Stimulated activated naive CD8-positive, alpha-beta T cell treated with anti-CD3 and anti-CD28 coated beads, Interleukin-15, amount 100 ng/mL, for 72 hours (primary cell): Measurements from ENCODE around the gene DAGLA.

Source experiments
- ATAC-seq: fragments of 150-1000 bp; cut with Tn5 transposase; 2 replicates; pipeline ENCODE4 v1.10.0; 2021; ENCODE audit warnings: mild to moderate bottlenecking, moderate library complexity
- DNase-seq, 2 donors: peaks; one replicate each; pipeline ENCODE4 v3.0.0; 2021 to 2022
- H3K27ac Mint-ChIP-seq, 2 donors: one replicate each; pipeline ENCODE4 v1.8.0; 2022; ENCODE audit warnings: mild to moderate bottlenecking in 2 of 2, mixed read lengths in 2 of 2, moderate library complexity in 2 of 2
- H3K27me3 Mint-ChIP-seq: one replicate; pipeline ENCODE4 v1.8.0; 2022; ENCODE audit warnings: mixed read lengths
- H3K4me1 Mint-ChIP-seq: one replicate; pipeline ENCODE4 v1.8.0; 2022; ENCODE audit warnings: mild to moderate bottlenecking, mixed read lengths
- H3K4me3 Mint-ChIP-seq, 2 donors: one replicate each; pipeline ENCODE4 v1.8.0; 2022; ENCODE audit warnings: mild to moderate bottlenecking in 2 of 2, mixed read lengths in 2 of 2, moderate library complexity in 1 of 2
- H3K9me3 Mint-ChIP-seq, 2 donors: one replicate each; pipeline ENCODE4 v1.8.0; 2022; ENCODE audit warnings: mixed read lengths in 2 of 2

The DAGLA gene

GRCh38 chr11:61775606-61776554 lies 95.7 kb downstream of the DAGLA start:
- no peaks in the 10 kb centered on the region for H3K9me3 Mint-ChIP-seq
- DNase-seq: no peak
- H3K27ac Mint-ChIP-seq: no peak overlapping the region
- H3K4me3 Mint-ChIP-seq: no peak overlapping the region
- no peak for ATAC-seq
- H3K27me3 Mint-ChIP-seq: peaks cover 21% of the 10 kb centered on the region
- peaks cover 26% of the 10 kb centered on the region for H3K4me1 Mint-ChIP-seq

- peak; percentile 72 for ATAC-seq
These were observed 96.4 kb downstream of the DAGLA start for GRCh38 chr11:61776561-61777075.

DNA sequence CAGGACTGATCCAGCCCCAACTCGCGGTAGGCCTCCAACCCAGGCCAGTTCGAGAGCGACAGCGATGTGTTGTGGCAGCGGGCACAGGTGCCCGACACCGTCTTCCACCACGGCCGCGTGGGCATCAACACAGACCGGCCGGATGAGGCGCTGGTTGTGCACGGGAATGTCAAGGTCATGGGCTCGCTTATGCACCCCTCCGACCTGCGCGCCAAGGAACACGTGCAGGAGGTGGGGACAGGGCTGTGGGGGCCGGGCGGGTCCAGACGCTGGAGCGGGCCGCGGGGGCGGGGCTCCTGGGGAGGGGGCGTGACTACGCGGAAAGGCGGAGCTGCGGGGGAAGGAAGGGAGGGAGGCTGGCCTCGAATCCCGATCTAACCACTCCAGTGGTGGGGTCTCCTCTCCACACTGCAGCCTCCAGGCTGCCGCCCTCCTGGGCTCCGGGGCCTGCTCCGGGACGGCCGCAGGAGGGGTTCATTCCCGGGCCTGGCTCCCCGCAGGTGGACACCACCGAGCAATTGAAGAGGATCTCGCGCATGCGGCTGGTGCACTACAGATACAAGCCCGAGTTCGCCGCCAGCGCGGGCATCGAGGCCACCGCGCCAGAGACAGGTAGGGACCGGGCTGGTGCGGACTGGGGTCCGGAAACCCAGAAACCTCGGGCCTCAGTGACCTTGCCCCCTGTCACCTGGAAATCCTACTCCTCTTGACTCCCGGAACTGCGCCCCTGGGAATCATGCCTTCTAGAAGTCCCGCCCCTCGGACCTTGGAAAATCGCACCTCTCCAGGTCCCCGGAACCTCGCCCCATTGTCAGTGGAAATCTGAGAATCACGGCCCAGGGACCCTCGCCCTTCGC lies 97.3 kb downstream of the DAGLA start:
- H3K4me3 Mint-ChIP-seq: peak overlapping the region in 1 of 2 donors; percentile 43
- ATAC-seq: peak; percentile 24
- peaks cover 26% of the 10 kb centered on the region for H3K4me1 Mint-ChIP-seq
- H3K27ac Mint-ChIP-seq: peak overlapping the region in 1 of 2 donors; percentile 67
- H3K27me3 Mint-ChIP-seq: peaks cover 21% of the 10 kb centered on the region
- H3K9me3 Mint-ChIP-seq: no peaks in the 10 kb centered on the region
- DNase-seq: peak; percentile 32 to 34

More at GRCh38 chr11:61776561-61777075, 96.4 kb downstream of the DAGLA start:
- peak overlapping the region in 1 of 2 donors; percentile 60 for H3K27ac Mint-ChIP-seq
- H3K27me3 Mint-ChIP-seq: peaks cover 21% of the 10 kb centered on the region
- H3K4me3 Mint-ChIP-seq: peak overlapping the region; percentile 37 to 43
- H3K9me3 Mint-ChIP-seq: no peaks in the 10 kb centered on the region
- H3K4me1 Mint-ChIP-seq: peaks cover 26% of the 10 kb centered on the region
- peak; percentile 60 to 68 for DNase-seq

GRCh38 chr11:61778357-61778886 lies 98.2 kb downstream of the DAGLA start:
- Mint-ChIP-seq H3K27me3 (peaks cover 21% of the 10 kb centered on the region), H3K9me3 (no peaks in the 10 kb centered on the region), H3K4me3 (no peak overlapping the region), H3K27ac (no peak overlapping the region), H3K4me1 (peaks cover 26% of the 10 kb centered on the region)
- ATAC-seq: no peak
- no peak for DNase-seq

- Mint-ChIP-seq H3K27ac (no peak overlapping the region), H3K4me1 (peaks cover 26% of the 10 kb centered on the region), H3K4me3 (no peak overlapping the region), H3K27me3 (peaks cover 21% of the 10 kb centered on the region), H3K9me3 (no peaks in the 10 kb centered on the region)
- no peak for ATAC-seq
- no peak for DNase-seq
These were observed 98.9 kb downstream of the DAGLA start for GRCh38 chr11:61778920-61779650.

DNA sequence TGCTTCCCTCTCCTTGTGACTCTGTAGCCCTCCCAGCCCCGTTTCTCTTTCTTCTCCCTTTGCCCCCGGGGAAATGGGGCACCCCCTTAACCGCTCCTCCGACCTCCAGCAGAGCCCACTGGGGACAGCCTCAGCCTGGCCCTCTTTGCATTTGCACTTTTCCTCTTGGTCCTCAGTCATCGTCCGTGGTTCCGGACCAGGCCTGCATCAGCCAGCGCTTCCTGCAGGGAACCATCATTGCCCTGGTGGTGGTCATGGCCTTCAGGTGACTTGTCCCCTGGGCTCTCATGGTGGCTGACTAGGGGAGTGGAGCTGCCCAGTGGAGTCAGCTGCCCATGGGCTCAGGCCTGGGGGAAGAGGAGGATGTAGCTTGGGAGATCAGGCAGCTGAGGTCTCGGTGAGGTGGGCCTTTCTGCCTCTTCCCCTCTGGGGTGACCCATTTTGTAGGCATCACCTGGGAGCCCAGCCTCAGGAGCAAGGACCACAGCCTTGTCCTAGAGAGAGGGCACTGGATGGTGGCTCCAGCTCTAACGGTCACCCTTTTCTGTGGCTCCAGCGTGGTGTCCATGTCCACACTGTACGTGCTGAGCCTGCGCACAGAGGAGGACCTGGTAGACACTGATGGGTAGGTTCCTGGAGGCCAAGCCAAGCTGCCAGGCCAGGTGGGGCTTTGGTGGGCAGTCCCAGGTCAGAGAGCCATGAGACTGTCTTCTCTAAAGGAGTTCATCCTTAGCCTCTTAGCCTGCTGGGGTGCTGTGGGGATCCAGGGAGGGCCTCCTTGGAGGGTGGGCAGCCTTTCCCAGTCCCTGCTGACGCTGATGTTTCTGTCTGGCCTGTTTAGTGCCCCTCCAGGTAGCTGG lies 99.7 kb downstream of the DAGLA start:
- H3K9me3 Mint-ChIP-seq: no peaks in the 10 kb centered on the region
- H3K27me3 Mint-ChIP-seq: peaks cover 21% of the 10 kb centered on the region
- DNase-seq: no peak
- H3K4me1 Mint-ChIP-seq: peaks cover 26% of the 10 kb centered on the region
- ATAC-seq: no peak
- H3K27ac Mint-ChIP-seq: no peak overlapping the region
- H3K4me3 Mint-ChIP-seq: no peak overlapping the region

GRCh38 chr11:61780581-61781162 lies 100.5 kb downstream of the DAGLA start:
- peaks cover 21% of the 10 kb centered on the region for H3K27me3 Mint-ChIP-seq
- ATAC-seq (no peak), DNase-seq (no peak)
- H3K4me3 Mint-ChIP-seq: no peak overlapping the region
- no peak overlapping the region for H3K27ac Mint-ChIP-seq
- peaks cover 26% of the 10 kb centered on the region for H3K4me1 Mint-ChIP-seq
- no peaks in the 10 kb centered on the region for H3K9me3 Mint-ChIP-seq

- DNase-seq (no peak), ATAC-seq (no peak)
- Mint-ChIP-seq H3K27me3 (peaks cover 17% of the 10 kb centered on the region), H3K4me1 (peaks cover 22% of the 10 kb centered on the region), H3K4me3 (no peak overlapping the region), H3K27ac (no peak overlapping the region), H3K9me3 (no peaks in the 10 kb centered on the region)
These were observed 101.4 kb downstream of the DAGLA start for GRCh38 chr11:61781585-61781984.

DNA sequence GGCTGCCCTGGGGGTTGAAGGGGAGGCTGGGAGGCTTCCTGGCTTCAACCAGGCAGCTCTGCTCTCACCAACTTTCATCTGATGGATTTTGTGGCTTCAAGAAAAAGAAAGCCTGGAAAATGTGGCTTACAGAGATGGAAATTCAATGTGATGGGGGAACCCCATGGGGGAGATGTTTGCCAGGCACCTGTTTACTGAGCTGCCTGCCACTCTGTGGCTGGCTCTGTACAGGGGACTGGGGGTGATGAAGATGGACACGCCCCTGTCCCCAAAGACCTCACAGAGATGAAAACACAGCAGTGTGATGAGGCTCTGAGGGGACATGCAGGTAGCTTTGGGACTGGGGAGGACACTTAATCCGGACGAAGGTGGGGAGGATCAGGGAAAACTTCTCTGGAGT lies 102.1 kb downstream of the DAGLA start:
- Mint-ChIP-seq H3K4me1 (peaks cover 14% of the 10 kb centered on the region), H3K9me3 (no peaks in the 10 kb centered on the region), H3K27me3 (peaks cover 14% of the 10 kb centered on the region), H3K4me3 (no peak overlapping the region), H3K27ac (no peak overlapping the region)
- no peak for DNase-seq
- ATAC-seq: no peak

- H3K27ac Mint-ChIP-seq: no peak overlapping the region
- ATAC-seq (no peak), DNase-seq (no peak)
- H3K27me3 Mint-ChIP-seq: peaks cover 12% of the 10 kb centered on the region
- no peak overlapping the region for H3K4me3 Mint-ChIP-seq
- peaks cover 9% of the 10 kb centered on the region for H3K4me1 Mint-ChIP-seq
- no peaks in the 10 kb centered on the region for H3K9me3 Mint-ChIP-seq
These were observed 102.7 kb downstream of the DAGLA start for GRCh38 chr11:61782841-61783240.

- H3K9me3 Mint-ChIP-seq: no peaks in the 10 kb centered on the region
- H3K27ac Mint-ChIP-seq: peak overlapping the region in 1 of 2 donors; percentile 64
- peaks cover 7% of the 10 kb centered on the region for H3K4me1 Mint-ChIP-seq
- no peak overlapping the region for H3K4me3 Mint-ChIP-seq
- H3K27me3 Mint-ChIP-seq: peaks cover 1% of the 10 kb centered on the region
- ATAC-seq (no peak), DNase-seq (no peak)
These were observed 103.7 kb downstream of the DAGLA start for GRCh38 chr11:61783717-61784505.

- Mint-ChIP-seq H3K9me3 (no peaks in the 10 kb centered on the region), H3K27me3 (no peaks in the 10 kb centered on the region), H3K27ac (peak overlapping the region in 1 of 2 donors; percentile 64), H3K4me1 (peaks cover 11% of the 10 kb centered on the region), H3K4me3 (no peak overlapping the region)
- DNase-seq (no peak), ATAC-seq (no peak)
These were observed 104.3 kb downstream of the DAGLA start for GRCh38 chr11:61784506-61784805.

DNA sequence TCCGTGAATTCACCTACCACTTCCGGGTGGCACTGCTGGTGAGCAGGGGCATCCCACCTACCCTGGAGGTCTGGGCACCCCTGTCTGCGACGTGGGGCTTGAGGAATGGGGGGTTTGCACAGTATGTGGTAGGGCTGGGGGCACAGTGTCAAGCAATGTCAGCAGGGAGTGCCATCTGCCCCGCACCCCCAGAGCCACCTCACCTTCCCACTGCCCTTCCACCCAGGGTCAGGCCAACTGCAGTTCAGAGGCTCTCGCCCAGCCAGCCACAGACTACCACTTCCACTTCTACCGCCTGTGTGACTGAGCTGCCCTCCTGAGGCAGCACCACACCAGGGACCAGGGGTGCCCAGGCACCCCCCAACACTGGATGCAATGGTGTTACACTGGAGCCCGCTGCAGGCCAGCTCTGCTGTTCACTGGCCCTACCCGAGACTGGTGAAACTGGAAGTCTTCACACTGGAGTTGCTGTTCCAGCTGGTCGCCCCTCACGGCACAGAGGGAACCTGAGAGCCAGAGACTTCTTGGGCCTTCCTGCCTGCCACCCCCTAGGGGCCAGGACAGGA lies 105.7 kb downstream of the DAGLA start:
- no peak overlapping the region for H3K27ac Mint-ChIP-seq
- H3K27me3 Mint-ChIP-seq: no peaks in the 10 kb centered on the region
- H3K4me3 Mint-ChIP-seq: no peak overlapping the region
- peaks cover 22% of the 10 kb centered on the region for H3K4me1 Mint-ChIP-seq
- ATAC-seq: peak; percentile 6
- no peak for DNase-seq
- H3K9me3 Mint-ChIP-seq: no peaks in the 10 kb centered on the region
